Left ventricle myocardium inferior (tissue), 1 donor: ENCODE measurements around the gene CASS4. TPM values are rescaled to one million over a fixed set of nuclear protein-coding genes. Genes with fewer than 3 reads are reported as not detected.

ENCODE experiments used
- DNase-seq: peaks from one replicate; pipeline ENCODE4 v3.0.0-alpha.2; 2020
- H3K27ac ChIP-seq: fragments of 200-600 bp; replicated peaks from 2 replicates; pipeline ENCODE4 v1.8.0; 2021
- H3K27me3 ChIP-seq: fragments of 200-600 bp; 2 replicates; pipeline ENCODE4 v1.8.0; 2021; ENCODE audit warnings: low read depth
- H3K36me3 ChIP-seq: fragments of 200-600 bp; 2 replicates; pipeline ENCODE4 v1.8.0; 2021
- H3K4me1 ChIP-seq: fragments of 200-600 bp; 2 replicates; pipeline ENCODE4 v1.8.0; 2021
- H3K4me3 ChIP-seq: fragments of 200-600 bp; 2 replicates; pipeline ENCODE4 v1.8.0; 2021; ENCODE audit warnings: mild to moderate bottlenecking, moderate library complexity
- H3K9me3 ChIP-seq: fragments of 200-600 bp; replicated peaks from 2 replicates; pipeline ENCODE4 v1.8.0; 2021
- intact Hi-C: fragments of 100-400 bp; cut with micrococcal nuclease; formaldehyde crosslinking; loops from one replicate; pipeline ENCODE4 v1.11.0; 2022
- total RNA-seq: library from RNA; stranded (reverse); fragmentation: NEBNext Ultra II Directional; extraction: Animal tissue kit (Norgen Biotek cat#: 25700); gene quantifications from one replicate; pipeline ENCODE4 v1.2.1, GENCODE V29; 2021
- TF ChIP-seq, protein P1 (sequence below): fragments of 200-600 bp; IDR thresholded peaks from 2 replicates; pipeline ENCODE4 v1.8.0; 2021; ENCODE audit warnings: antibody characterized with exemption, mild to moderate bottlenecking, borderline replicate concordance
- donor health status: DM: no; HTN: yes; CAD: no; lungs with severe emphysema.

The CASS4 gene
- total RNA-seq, 1 donor from 2014 or later = 0.47 TPM

DNA sequence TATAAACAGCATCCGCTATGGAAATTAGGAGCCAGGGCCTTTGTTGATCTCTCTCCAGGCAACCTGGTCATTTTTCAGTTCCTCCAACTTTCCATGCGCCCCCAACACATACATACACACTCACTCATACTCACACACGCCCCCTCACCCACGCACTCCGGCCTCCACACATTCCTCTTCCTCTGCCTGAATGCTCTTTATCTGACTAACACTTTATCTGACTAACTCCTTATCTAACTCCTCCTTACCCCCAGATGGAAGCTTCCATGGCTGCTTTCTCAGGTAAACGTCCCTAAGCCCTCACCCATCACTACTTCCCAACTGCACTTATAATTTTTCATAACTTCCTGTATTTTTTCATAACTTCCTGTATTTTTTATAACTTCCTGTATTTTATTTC is 17.4 kb downstream of the CASS4 start:
- no peaks in the 10 kb centered on the region for H3K36me3 ChIP-seq
- peaks cover 5% of the 10 kb centered on the region for H3K4me1 ChIP-seq
- H3K27me3 ChIP-seq = peaks cover 21% of the 10 kb centered on the region
- intact Hi-C loops = no loop called here
- DNase-seq = no peak
- H3K4me3 ChIP-seq = no peak overlapping the region
- TF ChIP-seq, protein P1, sequence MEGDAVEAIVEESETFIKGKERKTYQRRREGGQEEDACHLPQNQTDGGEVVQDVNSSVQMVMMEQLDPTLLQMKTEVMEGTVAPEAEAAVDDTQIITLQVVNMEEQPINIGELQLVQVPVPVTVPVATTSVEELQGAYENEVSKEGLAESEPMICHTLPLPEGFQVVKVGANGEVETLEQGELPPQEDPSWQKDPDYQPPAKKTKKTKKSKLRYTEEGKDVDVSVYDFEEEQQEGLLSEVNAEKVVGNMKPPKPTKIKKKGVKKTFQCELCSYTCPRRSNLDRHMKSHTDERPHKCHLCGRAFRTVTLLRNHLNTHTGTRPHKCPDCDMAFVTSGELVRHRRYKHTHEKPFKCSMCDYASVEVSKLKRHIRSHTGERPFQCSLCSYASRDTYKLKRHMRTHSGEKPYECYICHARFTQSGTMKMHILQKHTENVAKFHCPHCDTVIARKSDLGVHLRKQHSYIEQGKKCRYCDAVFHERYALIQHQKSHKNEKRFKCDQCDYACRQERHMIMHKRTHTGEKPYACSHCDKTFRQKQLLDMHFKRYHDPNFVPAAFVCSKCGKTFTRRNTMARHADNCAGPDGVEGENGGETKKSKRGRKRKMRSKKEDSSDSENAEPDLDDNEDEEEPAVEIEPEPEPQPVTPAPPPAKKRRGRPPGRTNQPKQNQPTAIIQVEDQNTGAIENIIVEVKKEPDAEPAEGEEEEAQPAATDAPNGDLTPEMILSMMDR = no peak
- no peak overlapping the region for H3K27ac ChIP-seq
- H3K9me3 ChIP-seq = no peaks in the 10 kb centered on the region

DNA sequence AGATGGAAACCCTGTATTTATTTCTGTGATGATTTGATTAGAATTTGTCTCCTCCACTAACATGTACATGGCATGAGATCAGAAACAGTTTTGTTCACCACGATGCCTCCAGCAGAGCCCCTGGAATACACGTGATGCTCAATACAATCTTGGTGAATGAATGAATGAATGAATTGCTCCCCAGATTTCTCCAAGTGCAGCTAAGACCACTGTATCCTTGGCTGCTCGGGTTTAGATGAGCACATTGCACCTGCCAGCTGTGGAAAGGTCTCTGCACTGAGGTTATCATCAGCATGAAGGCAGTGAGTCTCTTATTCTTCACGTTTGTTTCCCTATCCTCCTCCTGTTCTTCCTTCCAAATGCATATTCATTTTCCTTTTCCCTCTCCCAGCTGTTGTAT is 17.9 kb downstream of the CASS4 start:
- H3K27ac ChIP-seq = no peak overlapping the region
- intact Hi-C loops = no loop called here
- H3K4me1 ChIP-seq = peaks cover 5% of the 10 kb centered on the region
- H3K4me3 ChIP-seq = no peak overlapping the region
- DNase-seq = no peak
- H3K9me3 ChIP-seq = no peaks in the 10 kb centered on the region
- H3K27me3 ChIP-seq = peaks cover 21% of the 10 kb centered on the region
- H3K36me3 ChIP-seq = no peaks in the 10 kb centered on the region
- TF ChIP-seq, protein P1 = no peak

DNA sequence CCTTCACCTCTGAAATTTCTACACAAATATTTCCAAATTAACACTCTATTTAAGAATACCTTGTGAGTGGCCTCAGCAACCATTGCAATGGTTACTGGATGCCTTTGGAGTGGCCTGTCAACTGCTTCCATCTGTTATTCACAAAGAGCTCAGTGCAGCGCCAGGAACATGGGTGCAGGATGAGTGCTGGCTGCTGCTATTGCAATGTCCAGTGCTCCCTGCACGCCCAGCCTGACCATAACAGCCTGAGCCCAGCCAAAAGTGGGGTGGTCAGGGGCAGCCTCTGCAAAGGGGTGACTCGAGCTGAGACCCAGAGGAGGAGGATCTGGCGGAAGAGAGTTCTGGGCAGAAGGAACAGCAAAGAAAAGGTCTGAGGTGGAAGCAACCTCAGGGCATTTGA is 18.4 kb downstream of the CASS4 start:
- DNase-seq = no peak
- Histone ChIP-seq H3K9me3 (no peaks in the 10 kb centered on the region), H3K27ac (no peak overlapping the region), H3K36me3 (no peaks in the 10 kb centered on the region), H3K4me1 (peaks cover 5% of the 10 kb centered on the region), H3K27me3 (peaks cover 21% of the 10 kb centered on the region), H3K4me3 (no peak overlapping the region)
- TF ChIP-seq, protein P1 = no peak
- intact Hi-C loops = no loop called here

DNA sequence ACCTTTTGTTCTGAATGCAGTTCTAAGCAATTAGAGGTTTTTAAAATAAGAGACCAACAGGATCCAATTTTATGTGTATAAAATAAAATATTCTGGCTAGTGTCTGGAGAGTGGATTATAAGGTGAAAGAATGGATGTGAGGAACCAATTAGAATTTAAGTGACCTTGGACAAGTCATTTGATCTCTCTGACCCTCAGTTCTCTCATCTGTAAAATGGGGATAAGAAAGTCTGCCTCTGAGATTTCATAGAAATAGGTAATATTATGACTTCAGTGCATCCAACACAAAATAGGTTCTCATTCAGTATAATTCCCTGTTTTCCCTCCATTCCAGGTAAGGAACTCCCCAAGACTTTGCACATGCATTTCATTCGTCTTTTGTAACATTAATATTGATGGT is 18.9 kb downstream of the CASS4 start:
- TF ChIP-seq, protein P1 = no peak
- no peak overlapping the region for H3K27ac ChIP-seq
- H3K4me3 ChIP-seq = no peak overlapping the region
- H3K9me3 ChIP-seq = no peaks in the 10 kb centered on the region
- H3K36me3 ChIP-seq = no peaks in the 10 kb centered on the region
- peaks cover 21% of the 10 kb centered on the region for H3K27me3 ChIP-seq
- DNase-seq = no peak
- peaks cover 5% of the 10 kb centered on the region for H3K4me1 ChIP-seq
- intact Hi-C loops = no loop called here

DNA sequence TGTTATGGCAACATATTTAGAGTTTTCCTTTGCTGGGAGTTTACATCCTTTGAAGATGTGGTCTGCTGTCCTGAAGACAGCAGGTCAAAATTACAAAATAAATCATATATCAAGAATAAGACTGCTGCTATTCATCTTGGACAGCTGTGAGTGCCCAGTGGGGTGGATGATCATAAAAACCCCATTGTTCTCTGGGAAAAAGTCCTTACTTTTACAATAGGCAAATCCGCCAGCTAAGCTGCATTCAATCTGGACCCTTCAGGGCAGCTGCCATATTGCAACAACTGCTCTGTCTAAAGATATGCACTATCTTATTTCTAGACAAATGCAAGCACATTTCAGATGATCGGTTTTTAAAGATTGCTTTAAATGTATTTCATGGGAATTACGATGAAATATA is 19.4 kb downstream of the CASS4 start:
- no peaks in the 10 kb centered on the region for H3K9me3 ChIP-seq
- peaks cover 21% of the 10 kb centered on the region for H3K27me3 ChIP-seq
- H3K27ac ChIP-seq = no peak overlapping the region
- H3K4me1 ChIP-seq = peaks cover 5% of the 10 kb centered on the region
- no peak for DNase-seq
- TF ChIP-seq, protein P1 = no peak
- H3K4me3 ChIP-seq = no peak overlapping the region
- intact Hi-C loops = no loop called here
- H3K36me3 ChIP-seq = no peaks in the 10 kb centered on the region
